GM23248 (cell line): ENCODE data around the gene PPP1R2C. TPM values are rescaled to one million over a fixed set of nuclear protein-coding genes. Genes with fewer than 3 reads are reported as not detected.

Source experiments
- DNase-seq: peaks from one replicate; pipeline ENCODE4 v3.0.0-alpha.2; 2015
- H2AFZ ChIP-seq: fragments of 200-600 bp; sonication (generic); 2 replicates; pipeline ENCODE4 v1.6.1; 2016; ENCODE audit warnings: antibody characterized with exemption
- H3F3A ChIP-seq: fragments of 200-600 bp; sonication (generic); 2 replicates; pipeline ENCODE4 v1.6.1; 2016; ENCODE audit warnings: mild to moderate bottlenecking, antibody characterized with exemption, mixed run types; ENCODE audit not compliant: insufficient read depth
- H3K27ac ChIP-seq: fragments of 200-600 bp; sonication (generic); 2 replicates; pipeline ENCODE4 v1.5.1; 2016; ENCODE audit warnings: mild to moderate bottlenecking
- H3K27me3 ChIP-seq: fragments of 200-600 bp; sonication (generic); replicated peaks from 2 replicates; pipeline ENCODE4 v1.6.1; 2016; ENCODE audit warnings: mild to moderate bottlenecking; ENCODE audit not compliant: insufficient read depth
- H3K36me3 ChIP-seq: fragments of 200-600 bp; sonication (generic); 2 replicates; pipeline ENCODE4 v1.6.1; 2016; ENCODE audit warnings: low read depth, mild to moderate bottlenecking
- H3K4me1 ChIP-seq: fragments of 200-600 bp; sonication (generic); 2 replicates; pipeline ENCODE4 v1.6.1; 2016; ENCODE audit warnings: mild to moderate bottlenecking; ENCODE audit not compliant: insufficient read depth
- H3K4me2 ChIP-seq: fragments of 200-600 bp; sonication (generic); one replicate; pipeline ENCODE4 v1.6.1; 2016; ENCODE audit warnings: mild to moderate bottlenecking; ENCODE audit not compliant: unreplicated experiment
- H3K4me3 ChIP-seq: fragments of 200-600 bp; sonication (generic); 2 replicates; pipeline ENCODE4 v1.5.1; 2016; ENCODE audit warnings: mild to moderate bottlenecking
- H3K79me2 ChIP-seq: fragments of 200-600 bp; sonication (generic); 2 replicates; pipeline ENCODE4 v1.6.1; 2016; ENCODE audit warnings: mild to moderate bottlenecking; ENCODE audit not compliant: insufficient read depth
- H3K9ac ChIP-seq: fragments of 200-600 bp; sonication (generic); 2 replicates; pipeline ENCODE4 v1.6.1; 2016; ENCODE audit warnings: mild to moderate bottlenecking
- H3K9me2 ChIP-seq: fragments of 200-600 bp; sonication (generic); 2 replicates; pipeline ENCODE4 v1.6.1; 2016; ENCODE audit warnings: mixed run types, mild to moderate bottlenecking, moderate library complexity; ENCODE audit not compliant: insufficient read depth
- H3K9me3 ChIP-seq: fragments of 200-600 bp; sonication (generic); one replicate; pipeline ENCODE4 v1.6.1; 2017; ENCODE audit warnings: low read depth
- H4K20me1 ChIP-seq: fragments of 200-600 bp; sonication (generic); 2 replicates; pipeline ENCODE4 v1.6.0; 2016; ENCODE audit not compliant: insufficient read depth
- EZH2 ChIP-seq: fragments of 200-600 bp; sonication (generic); IDR thresholded peaks from 2 replicates; pipeline ENCODE4 v1.6.1; 2018; ENCODE audit warnings: antibody characterized with exemption, mild to moderate bottlenecking; ENCODE audit not compliant: insufficient read depth, poor library complexity, severe bottlenecking
- EZH2phosphoT487 ChIP-seq: fragments of 200-600 bp; sonication (generic); IDR thresholded peaks from 2 replicates; pipeline ENCODE4 v1.6.1; 2018; ENCODE audit warnings: antibody characterized with exemption, moderate library complexity, mild to moderate bottlenecking, low read depth; ENCODE audit not compliant: insufficient read depth
- WGBS, 2 experiments: methylation state at CpG; one replicate each; pipeline ENCODE4 v1.1.6; 2015 to 2017; ENCODE audit warnings: low lambda C conversion rate in 2 of 2, low coverage in 1 of 2; ENCODE audit errors: missing lambda C conversion rate in 2 of 2; 5-methylcytosine and 5-hydroxymethylcytosine counted together
- in situ Hi-C: fragments of 300-500 bp; cut with MboI; formaldehyde crosslinking; loops from 2 replicates; pipeline ENCODE4 v1.15.0; 2020
- polyA plus RNA-seq: library from polyadenylated mRNA; unstranded; fragments of >200 nt; fragmentation: Nextera tagmentation; extraction: Ambion mirVana; gene quantifications from 2 replicates; pipeline ENCODE4 v1.2.1, GENCODE V29; 2016
- total RNA-seq: library from RNA; depleted of rRNA; stranded (reverse); fragments of >200 nt; shearing (Covaris generic); gene quantifications from 2 replicates; pipeline ENCODE4 v1.2.3, GENCODE V29; 2014; rRNA removed

PPP1R2C gene
- total RNA-seq (not detected in 2 replicates), polyA plus RNA-seq (not detected in 2 replicates)

GRCh38 chrX:42778096-42778495 lies at the start of gene PPP1R2C:
TSS of gene PPP1R2C (minus strand) at chrX:42778163. CDS start at chrX:42778079, 84 bp downstream.
- no peak within 1 kb of the TSS for H3K4me2 ChIP-seq
- no peak within 1 kb of the TSS for H3K27ac ChIP-seq
- H3K27me3 ChIP-seq: no peaks in the 10 kb centered on the region
- H3K9me3 ChIP-seq: no peaks in the 10 kb centered on the region
- no peaks in the 10 kb centered on the region for H3K79me2 ChIP-seq
- TF ChIP-seq EZH2phosphoT487 (no peak), EZH2 (no peak)
- H2AFZ ChIP-seq: no peak within 1 kb of the TSS
- H3K9ac ChIP-seq: no peak within 1 kb of the TSS
- WGBS, 2 experiments: 92 to 96% methylated on average over 31 to 32 of the region's 33 CpGs
- H3K4me1 ChIP-seq: no peaks in the 10 kb centered on the region
- in situ Hi-C loops: no loop called here
- H4K20me1 ChIP-seq: no peaks in the 10 kb centered on the region
- no peaks in the 10 kb centered on the region for H3K36me3 ChIP-seq
- no peaks in the 10 kb centered on the region for H3F3A ChIP-seq
- H3K9me2 ChIP-seq: no peaks in the 10 kb centered on the region
- no peak within 1 kb of the TSS for H3K4me3 ChIP-seq
- no peak for DNase-seq

GRCh38 chrX:42825201-42825600 lies 47.2 kb upstream of the PPP1R2C start:
- TF ChIP-seq EZH2 (no peak), EZH2phosphoT487 (no peak)
- Histone ChIP-seq H3K27me3 (no peaks in the 10 kb centered on the region), H3F3A (no peaks in the 10 kb centered on the region), H3K36me3 (no peaks in the 10 kb centered on the region), H3K9ac (no peak overlapping the region), H3K9me3 (no peaks in the 10 kb centered on the region), H2AFZ (no peak overlapping the region), H3K9me2 (no peaks in the 10 kb centered on the region), H4K20me1 (no peaks in the 10 kb centered on the region), H3K4me3 (no peak overlapping the region), H3K4me1 (no peaks in the 10 kb centered on the region), H3K79me2 (no peaks in the 10 kb centered on the region), H3K4me2 (no peak overlapping the region), H3K27ac (no peak overlapping the region)
- in situ Hi-C loops: no loop called here
- 51 to 54% methylated on average over 3 of the region's 3 CpGs for WGBS, 2 experiments
- DNase-seq: no peak

- Histone ChIP-seq H3K4me3 (no peak overlapping the region), H3K4me1 (no peaks in the 10 kb centered on the region), H3K36me3 (no peaks in the 10 kb centered on the region), H3F3A (no peaks in the 10 kb centered on the region), H3K9me2 (no peaks in the 10 kb centered on the region), H2AFZ (no peak overlapping the region), H3K79me2 (no peaks in the 10 kb centered on the region), H3K9me3 (no peaks in the 10 kb centered on the region), H3K27ac (no peak overlapping the region), H3K4me2 (no peak overlapping the region), H3K27me3 (no peaks in the 10 kb centered on the region), H4K20me1 (no peaks in the 10 kb centered on the region), H3K9ac (no peak overlapping the region)
- WGBS, 2 experiments: 3 to 7% methylated on average over 5 of the region's 5 CpGs
- TF ChIP-seq EZH2: no peak
- TF ChIP-seq EZH2phosphoT487: no peak
- DNase-seq: no peak
- in situ Hi-C loops: no loop called here
Measured at GRCh38 chrX:42824541-42824940, 46.6 kb upstream of the PPP1R2C start.

GRCh38 chrX:42823443-42823842 lies 45.5 kb upstream of the PPP1R2C start:
- Histone ChIP-seq H3K27me3 (no peaks in the 10 kb centered on the region), H3K79me2 (no peaks in the 10 kb centered on the region), H3K4me3 (no peak overlapping the region), H3K9me3 (no peaks in the 10 kb centered on the region), H3F3A (no peaks in the 10 kb centered on the region), H2AFZ (no peak overlapping the region), H3K4me1 (no peaks in the 10 kb centered on the region), H3K4me2 (no peak overlapping the region), H3K9me2 (no peaks in the 10 kb centered on the region), H3K36me3 (no peaks in the 10 kb centered on the region), H3K27ac (no peak overlapping the region), H4K20me1 (no peaks in the 10 kb centered on the region), H3K9ac (no peak overlapping the region)
- WGBS, 2 experiments: 0 to 27% methylated on average over 1 of the region's 1 CpG
- in situ Hi-C loops: no loop called here
- TF ChIP-seq EZH2 (no peak), EZH2phosphoT487 (no peak)
- no peak for DNase-seq

GRCh38 chrX:42821803-42822443 lies 44.0 kb upstream of the PPP1R2C start:
- 50 to 53% methylated on average over 7 of the region's 7 CpGs for WGBS, 2 experiments
- Histone ChIP-seq H3K9me2 (no peaks in the 10 kb centered on the region), H4K20me1 (no peaks in the 10 kb centered on the region), H3K9ac (no peak overlapping the region), H3K27ac (no peak overlapping the region), H2AFZ (no peak overlapping the region), H3K4me1 (no peaks in the 10 kb centered on the region), H3K4me2 (no peak overlapping the region), H3K27me3 (no peaks in the 10 kb centered on the region), H3K79me2 (no peaks in the 10 kb centered on the region), H3K9me3 (no peaks in the 10 kb centered on the region), H3K36me3 (no peaks in the 10 kb centered on the region), H3F3A (no peaks in the 10 kb centered on the region), H3K4me3 (no peak overlapping the region)
- DNase-seq: no peak
- in situ Hi-C loops: no loop called here
- TF ChIP-seq EZH2 (no peak), EZH2phosphoT487 (no peak)
